ENCODE measurements around the gene FAM184A. TPM values are rescaled to one million over a fixed set of nuclear protein-coding genes. Genes with fewer than 3 reads are reported as not detected.
"Not testable (repeated sequence)": the region's sequence is repeated elsewhere in the genome, so short reads cannot be mapped to it uniquely, and the experiment has no call there.

Gene FAM184A
- polyA plus RNA-seq, 2 of the 4 experiments (the other 2 are of a cell fraction): 0.06 TPM; not detected in 1

DNA sequence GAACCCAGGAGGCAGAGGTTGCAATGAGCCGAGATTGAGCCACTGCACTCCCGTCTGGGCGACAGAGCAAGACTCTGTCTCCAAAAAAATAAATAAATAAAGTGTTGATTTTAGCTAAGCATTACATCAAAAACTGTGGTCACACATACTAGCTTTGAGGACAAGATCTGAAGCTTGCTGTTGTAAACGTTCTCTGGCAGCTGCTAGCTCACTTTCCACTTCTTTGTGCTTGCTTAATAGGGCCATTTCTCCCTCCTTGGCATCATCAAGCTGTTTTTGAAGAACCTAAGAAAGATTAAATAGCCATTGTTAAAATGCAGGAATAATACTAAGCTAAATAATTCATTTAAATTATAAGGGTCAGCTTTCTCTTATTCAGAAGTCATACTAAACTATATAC, 55.7 kb downstream of the FAM184A start:
- 52% methylated on average over 4 of the region's 4 CpGs for WGBS (ENCODE audit: missing lambda C conversion rate)

DNA sequence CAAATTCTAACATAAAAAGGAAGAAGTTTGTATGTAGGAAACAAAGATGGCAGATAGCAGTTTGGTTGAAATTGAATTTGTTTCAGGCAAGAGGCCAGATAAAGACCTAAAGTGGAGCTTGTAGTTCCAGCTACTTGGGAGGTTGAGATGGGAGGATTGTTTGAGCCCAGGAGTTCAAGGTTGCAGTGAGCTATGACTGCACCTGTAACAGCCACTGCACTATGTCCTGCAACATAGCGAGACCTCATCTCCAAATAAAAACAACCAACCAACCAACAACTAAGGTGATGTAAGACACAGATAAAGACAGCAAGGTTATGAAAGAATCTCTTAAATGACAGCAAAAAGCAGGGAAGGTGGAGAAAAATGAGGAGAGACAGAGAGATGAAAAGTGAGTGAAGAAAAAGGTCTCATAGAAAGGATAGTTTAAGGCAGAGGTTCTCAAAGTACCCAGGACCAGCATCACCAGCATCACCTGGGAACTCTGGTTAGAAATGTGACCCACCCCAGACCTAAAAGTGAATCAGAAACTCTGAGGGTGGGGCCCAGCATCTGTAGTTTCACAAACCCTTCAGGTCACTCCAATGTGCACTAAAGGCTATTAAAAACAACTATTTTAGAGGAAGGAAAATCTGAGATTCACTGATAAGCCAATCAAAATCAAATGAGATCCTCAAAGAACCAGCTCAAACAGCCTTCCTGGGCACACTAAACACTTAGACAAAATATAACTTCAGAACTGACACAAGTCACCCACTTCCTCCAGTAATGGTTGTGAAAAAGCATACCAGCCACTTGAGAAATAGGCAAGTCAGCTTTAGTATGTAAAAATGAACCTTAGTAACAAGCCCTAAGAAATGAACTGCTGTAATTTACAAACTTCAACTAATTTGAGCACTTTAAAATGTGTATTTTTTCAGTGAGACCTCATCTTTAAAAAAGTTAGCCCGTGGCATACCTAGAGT, 57.6 kb downstream of the FAM184A start:
- DNase-seq (ENCODE audit: low read depth in 1 of 2, low spot score in 1 of 2) (no peak), FAIRE-seq (no peak), ATAC-seq (no peak)
- ChIA-PET CTCF (no interaction called here), POLR2A (no interaction called here)
- WGBS (ENCODE audit: missing lambda C conversion rate): 26% methylated on average over 2 of the region's 2 CpGs
- no peak overlapping the region for H3K4me3 ChIP-seq
- H3K27ac ChIP-seq: no peak overlapping the region
- no peaks in the 10 kb centered on the region for H3K9me3 ChIP-seq
- H3K4me2 ChIP-seq: no peak overlapping the region
- no peak for TF ChIP-seq HOXA7 (CRISPR knock-in tag; IDR thresholded peaks at IDR 0.05)
- TF ChIP-seq, protein P1, sequence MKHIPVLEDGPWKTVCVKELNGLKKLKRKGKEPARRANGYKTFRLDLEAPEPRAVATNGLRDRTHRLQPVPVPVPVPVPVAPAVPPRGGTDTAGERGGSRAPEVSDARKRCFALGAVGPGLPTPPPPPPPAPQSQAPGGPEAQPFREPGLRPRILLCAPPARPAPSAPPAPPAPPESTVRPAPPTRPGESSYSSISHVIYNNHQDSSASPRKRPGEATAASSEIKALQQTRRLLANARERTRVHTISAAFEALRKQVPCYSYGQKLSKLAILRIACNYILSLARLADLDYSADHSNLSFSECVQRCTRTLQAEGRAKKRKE (CRISPR knock-in tag; IDR thresholded peaks at IDR 0.05; ENCODE audit: low read depth): no peak
- no peaks in the 10 kb centered on the region for H3K4me1 ChIP-seq

More for the DNA sequence above, 55.7 kb downstream of the FAM184A start:
- no peak for TF ChIP-seq POLR2A (IDR thresholded peaks at IDR 0.05; ENCODE audit: low read length)
- no peak for TF ChIP-seq SREBF2 (IDR thresholded peaks at IDR 0.05)
- TF ChIP-seq CBX2 (IDR thresholded peaks at IDR 0.05; ENCODE audit: borderline replicate concordance, low read depth): no peak
- no peak for TF ChIP-seq KDM5A (IDR thresholded peaks at IDR 0.05)
- no peak for TF ChIP-seq EHMT2 (IDR thresholded peaks at IDR 0.05; ENCODE audit: low read depth)
- no peak for TF ChIP-seq JUNB (IDR thresholded peaks at IDR 0.05)
- TF ChIP-seq JUN (IDR thresholded peaks at IDR 0.05): no peak
- no peak for TF ChIP-seq CEBPB (IDR thresholded peaks at IDR 0.05)
- TF ChIP-seq, protein P2, sequence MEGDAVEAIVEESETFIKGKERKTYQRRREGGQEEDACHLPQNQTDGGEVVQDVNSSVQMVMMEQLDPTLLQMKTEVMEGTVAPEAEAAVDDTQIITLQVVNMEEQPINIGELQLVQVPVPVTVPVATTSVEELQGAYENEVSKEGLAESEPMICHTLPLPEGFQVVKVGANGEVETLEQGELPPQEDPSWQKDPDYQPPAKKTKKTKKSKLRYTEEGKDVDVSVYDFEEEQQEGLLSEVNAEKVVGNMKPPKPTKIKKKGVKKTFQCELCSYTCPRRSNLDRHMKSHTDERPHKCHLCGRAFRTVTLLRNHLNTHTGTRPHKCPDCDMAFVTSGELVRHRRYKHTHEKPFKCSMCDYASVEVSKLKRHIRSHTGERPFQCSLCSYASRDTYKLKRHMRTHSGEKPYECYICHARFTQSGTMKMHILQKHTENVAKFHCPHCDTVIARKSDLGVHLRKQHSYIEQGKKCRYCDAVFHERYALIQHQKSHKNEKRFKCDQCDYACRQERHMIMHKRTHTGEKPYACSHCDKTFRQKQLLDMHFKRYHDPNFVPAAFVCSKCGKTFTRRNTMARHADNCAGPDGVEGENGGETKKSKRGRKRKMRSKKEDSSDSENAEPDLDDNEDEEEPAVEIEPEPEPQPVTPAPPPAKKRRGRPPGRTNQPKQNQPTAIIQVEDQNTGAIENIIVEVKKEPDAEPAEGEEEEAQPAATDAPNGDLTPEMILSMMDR (IDR thresholded peaks at IDR 0.05): no peak
- no peak for TF ChIP-seq RARB (CRISPR knock-in tag; IDR thresholded peaks at IDR 0.05)
- TF ChIP-seq, protein P3, sequence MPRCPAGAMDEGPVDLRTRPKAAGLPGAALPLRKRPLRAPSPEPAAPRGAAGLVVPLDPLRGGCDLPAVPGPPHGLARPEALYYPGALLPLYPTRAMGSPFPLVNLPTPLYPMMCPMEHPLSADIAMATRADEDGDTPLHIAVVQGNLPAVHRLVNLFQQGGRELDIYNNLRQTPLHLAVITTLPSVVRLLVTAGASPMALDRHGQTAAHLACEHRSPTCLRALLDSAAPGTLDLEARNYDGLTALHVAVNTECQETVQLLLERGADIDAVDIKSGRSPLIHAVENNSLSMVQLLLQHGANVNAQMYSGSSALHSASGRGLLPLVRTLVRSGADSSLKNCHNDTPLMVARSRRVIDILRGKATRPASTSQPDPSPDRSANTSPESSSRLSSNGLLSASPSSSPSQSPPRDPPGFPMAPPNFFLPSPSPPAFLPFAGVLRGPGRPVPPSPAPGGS (IDR thresholded peaks at IDR 0.05): no peak
- no peak for TF ChIP-seq HDAC2 (IDR thresholded peaks at IDR 0.05)
- no peak for TF ChIP-seq CHD4 (IDR thresholded peaks at IDR 0.05; ENCODE audit: borderline replicate concordance)
- TF ChIP-seq TFCP2L1 (CRISPR knock-in tag; IDR thresholded peaks at IDR 0.05): no peak
- TF ChIP-seq RCOR1 (IDR thresholded peaks at IDR 0.05; ENCODE audit: low read depth, low read length): no peak
- TF ChIP-seq BHLHE40 (IDR thresholded peaks at IDR 0.05; ENCODE audit: low read depth, low read length): no peak
- TF ChIP-seq PHF8 (IDR thresholded peaks at IDR 0.05; ENCODE audit: borderline replicate concordance, low read depth): no peak
- no peak for TF ChIP-seq PBX3 (IDR thresholded peaks at IDR 0.05)
- TF ChIP-seq, protein P4, sequence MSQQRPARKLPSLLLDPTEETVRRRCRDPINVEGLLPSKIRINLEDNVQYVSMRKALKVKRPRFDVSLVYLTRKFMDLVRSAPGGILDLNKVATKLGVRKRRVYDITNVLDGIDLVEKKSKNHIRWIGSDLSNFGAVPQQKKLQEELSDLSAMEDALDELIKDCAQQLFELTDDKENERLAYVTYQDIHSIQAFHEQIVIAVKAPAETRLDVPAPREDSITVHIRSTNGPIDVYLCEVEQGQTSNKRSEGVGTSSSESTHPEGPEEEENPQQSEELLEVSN (IDR thresholded peaks at IDR 0.05; ENCODE audit: borderline replicate concordance, low read depth): no peak
- Histone ChIP-seq H3K9me3 (no peaks in the 10 kb centered on the region), H3K27ac (no peak overlapping the region), H3K4me1 (no peaks in the 10 kb centered on the region), H3K4me3 (no peak overlapping the region), H3K4me2 (no peak overlapping the region)
- ATAC-seq: no peak
- DNase-seq (ENCODE audit: low read depth in 1 of 2, low spot score in 1 of 2): no peak
- CTCF ChIA-PET: no interaction called here
- FAIRE-seq: no peak
- POLR2A ChIA-PET: no interaction called here

GRCh38 chr6:119015165-119015564, 63.3 kb downstream of the FAM184A start:
- H3K27ac ChIP-seq; POLR2A ChIA-PET; H3K4me1 ChIP-seq; H3K4me3 ChIP-seq; DNase-seq (ENCODE audit: low read depth in 1 of 2, low spot score in 1 of 2); ATAC-seq; CTCF ChIA-PET; H3K4me2 ChIP-seq; H3K9me3 ChIP-seq; FAIRE-seq: not testable (repeated sequence)
- 84% methylated on average over 7 of the region's 22 CpGs for WGBS (ENCODE audit: missing lambda C conversion rate)

Measured in A549 (cell line).